RWPE1 (cell line): Measurements from ENCODE around the gene ITGB4.
A peak's percentile ranks its signal among the peaks of the same experiment; 100 is the strongest.
"Not testable (repeated sequence)": the region's sequence is repeated elsewhere in the genome, so short reads cannot be mapped to it uniquely, and the experiment has no call there.

Experiments used
- CTCF ChIA-PET: fragments of 350-600 bp; sonication (Branson Sonifier 250); formaldehyde crosslinking; extraction: SDS; loops from one replicate; lab custom pipeline; 2021; lab: Yijun Ruan, JAX
- POLR2A ChIA-PET: fragments of 400-600 bp; formaldehyde crosslinking; extraction: SDS; loops from one replicate; lab custom pipeline; 2020; ENCODE audit warnings: antibody characterized with exemption; ENCODE audit not compliant: low non-redundant PET; lab: Yijun Ruan, JAX
- DNase-seq: peaks from one replicate; pipeline ENCODE4 v3.0.0; 2012; ENCODE audit warnings: low spot score
- H3K27ac ChIP-seq: fragments of 450-650 bp; 2 replicates; pipeline ENCODE4 v1.5.1; 2017
- TF ChIP-seq, protein P1 (sequence below): fragments of 450-650 bp; conservative IDR thresholded peaks from 2 replicates; pipeline ENCODE4 v1.5.1; 2017; ENCODE audit warnings: low read depth, mild to moderate bottlenecking

The ITGB4 gene

GRCh38 chr17:75777296-75777922 is 56.1 kb downstream of the ITGB4 start:
- no peak overlapping the region for H3K27ac ChIP-seq
- CTCF ChIA-PET = no interaction called here

GRCh38 chr17:75778066-75778860 is 57.0 kb downstream of the ITGB4 start:
- POLR2A ChIA-PET = interaction anchor here (0.5 to 0.6 kb wide), 2 partner anchors 105 to 109 kb away, joined by 6 to 12 read pairs; no protein-coding TSS in a partner anchor
- DNase-seq, CTCF ChIA-PET: not testable (repeated sequence)
- H3K27ac ChIP-seq = peak overlapping the region; percentile 96

More at GRCh38 chr17:75777296-75777922, 56.1 kb downstream of the ITGB4 start:
- POLR2A ChIA-PET = interaction anchor here (0.6 to 1.6 kb wide), 2 partner anchors 100 to 110 kb away, joined by 4 to 12 read pairs; no protein-coding TSS in a partner anchor
- DNase-seq = no peak
- TF ChIP-seq, protein P1, sequence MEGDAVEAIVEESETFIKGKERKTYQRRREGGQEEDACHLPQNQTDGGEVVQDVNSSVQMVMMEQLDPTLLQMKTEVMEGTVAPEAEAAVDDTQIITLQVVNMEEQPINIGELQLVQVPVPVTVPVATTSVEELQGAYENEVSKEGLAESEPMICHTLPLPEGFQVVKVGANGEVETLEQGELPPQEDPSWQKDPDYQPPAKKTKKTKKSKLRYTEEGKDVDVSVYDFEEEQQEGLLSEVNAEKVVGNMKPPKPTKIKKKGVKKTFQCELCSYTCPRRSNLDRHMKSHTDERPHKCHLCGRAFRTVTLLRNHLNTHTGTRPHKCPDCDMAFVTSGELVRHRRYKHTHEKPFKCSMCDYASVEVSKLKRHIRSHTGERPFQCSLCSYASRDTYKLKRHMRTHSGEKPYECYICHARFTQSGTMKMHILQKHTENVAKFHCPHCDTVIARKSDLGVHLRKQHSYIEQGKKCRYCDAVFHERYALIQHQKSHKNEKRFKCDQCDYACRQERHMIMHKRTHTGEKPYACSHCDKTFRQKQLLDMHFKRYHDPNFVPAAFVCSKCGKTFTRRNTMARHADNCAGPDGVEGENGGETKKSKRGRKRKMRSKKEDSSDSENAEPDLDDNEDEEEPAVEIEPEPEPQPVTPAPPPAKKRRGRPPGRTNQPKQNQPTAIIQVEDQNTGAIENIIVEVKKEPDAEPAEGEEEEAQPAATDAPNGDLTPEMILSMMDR = no peak

GRCh38 chr17:75778861-75779249 is 57.6 kb downstream of the ITGB4 start:
- ChIA-PET CTCF (interaction anchor here (0.7 kb wide), 1 partner anchor 77 kb away, joined by 3 read pairs; no protein-coding TSS in a partner anchor), POLR2A (no interaction called here)
- H3K27ac ChIP-seq = peak overlapping the region; percentile 96
- DNase-seq = no peak
- TF ChIP-seq, protein P1 = peak; percentile 58

DNA sequence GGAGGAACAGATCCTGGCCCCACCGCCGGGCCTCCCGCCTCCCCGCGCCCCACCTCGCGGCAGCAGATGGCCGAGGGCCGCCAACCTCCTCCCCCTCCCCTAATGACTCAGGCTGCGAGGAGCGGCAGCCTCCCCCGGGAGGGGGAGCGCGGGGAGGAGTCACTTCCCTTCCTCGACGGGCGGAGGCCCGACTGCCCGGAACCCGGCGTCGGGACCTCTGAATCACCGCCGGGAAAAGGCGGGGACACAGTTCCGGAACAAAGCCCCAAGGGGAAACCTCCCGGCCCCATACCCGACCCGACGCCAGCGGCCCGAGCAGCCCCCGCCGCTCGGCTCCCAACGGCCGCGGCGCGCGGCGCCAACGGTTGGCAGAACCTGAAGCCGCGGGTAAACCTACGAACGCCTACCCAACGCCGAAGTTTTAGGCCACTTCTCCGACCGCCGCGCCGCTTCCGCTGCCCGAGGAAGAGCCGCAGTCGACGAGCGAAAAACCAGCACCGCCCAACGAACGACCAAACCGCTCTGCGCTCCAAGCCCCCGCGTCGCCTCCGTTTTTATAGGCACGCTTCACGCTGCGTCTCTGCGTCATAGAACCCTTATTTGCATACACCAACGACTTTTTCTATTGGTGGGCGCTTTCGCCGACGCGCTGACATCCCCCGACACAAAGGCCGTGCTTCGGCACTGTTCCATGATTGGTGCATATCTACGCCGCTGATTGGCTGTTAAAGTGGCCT is 58.2 kb downstream of the ITGB4 start:
- DNase-seq = peak; percentile 99
- POLR2A ChIA-PET = interaction anchor here (0.6 to 1.0 kb wide), 7 partner anchors 36 to 99 kb away, joined by 3 to 8 read pairs (median 4); partner anchors contain the start of gene TRIM47
- peak overlapping the region; percentile 96 for H3K27ac ChIP-seq
- TF ChIP-seq, protein P1 = peak; percentile 18
- CTCF ChIA-PET = interaction anchor here (0.7 kb wide), 1 partner anchor 78 kb away, joined by 3 read pairs; no protein-coding TSS in a partner anchor

GRCh38 chr17:75779987-75780889 is 59.0 kb downstream of the ITGB4 start:
- POLR2A ChIA-PET = interaction anchor here (0.6 to 1.0 kb wide), 8 partner anchors 35 to 103 kb away, joined by 3 to 8 read pairs (median 4); partner anchors contain the start of gene TRIM47
- DNase-seq = no peak
- H3K27ac ChIP-seq = peak overlapping the region; percentile 96
- CTCF ChIA-PET = interaction anchor here (0.6 to 0.7 kb wide), 2 partner anchors 247 to 307 kb away, joined by 3 to 5 read pairs; partner anchors contain the start of gene EVPL
- TF ChIP-seq, protein P1 = no peak
